CD4-positive, alpha-beta T cell treated with Interleukin-1 beta for 1 hour (primary cell): Measurements from ENCODE around the gene LSMEM2.

Experiments
- DNase-seq, 2 donors: peaks; one replicate each; pipeline ENCODE4 v3.0.0-alpha.2; 2020 to 2022

Gene LSMEM2

DNA sequence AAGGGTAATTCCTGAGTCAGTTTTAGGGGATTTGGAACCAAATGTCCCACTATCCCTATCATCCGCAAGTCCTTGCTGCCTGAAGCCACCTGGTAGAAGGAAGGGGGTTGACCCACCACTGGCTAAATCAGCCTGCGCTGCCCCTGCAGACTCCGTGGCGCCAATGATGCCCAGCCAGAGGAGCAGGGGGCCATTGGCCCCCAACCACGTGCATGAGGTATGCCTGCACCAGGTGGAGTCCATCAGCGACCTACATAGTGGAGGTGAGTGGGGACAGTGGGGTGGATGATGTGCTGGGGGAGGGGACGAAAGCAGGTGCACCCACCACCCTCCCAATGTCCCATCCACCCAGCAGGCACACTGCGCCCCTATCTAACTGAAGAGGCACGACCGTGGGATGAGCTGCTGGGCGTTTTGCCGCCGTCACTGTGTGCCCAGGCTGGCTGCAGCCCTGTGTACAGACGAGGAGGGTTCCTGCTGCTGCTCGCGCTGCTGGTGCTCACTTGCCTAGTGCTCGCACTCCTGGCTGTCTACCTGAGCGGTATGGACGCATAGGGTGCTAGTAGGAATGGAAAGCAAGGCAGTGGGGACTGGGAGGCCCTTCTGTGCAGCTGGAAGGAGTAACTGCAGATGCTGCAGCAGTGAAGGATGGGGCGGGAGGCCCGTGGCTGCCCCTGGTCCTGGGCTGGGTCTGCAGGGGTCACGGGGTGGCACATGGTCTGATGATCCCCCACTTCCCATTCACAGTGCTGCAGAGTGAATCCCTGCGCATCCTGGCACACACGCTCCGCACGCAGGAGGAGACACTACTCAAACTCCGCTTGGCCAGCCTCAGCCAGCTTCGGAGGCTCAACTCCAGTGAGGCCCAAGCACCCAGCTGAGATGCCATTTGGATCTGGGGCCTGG is 7.7 kb downstream of the LSMEM2 start:
- DNase-seq: no peak

DNA sequence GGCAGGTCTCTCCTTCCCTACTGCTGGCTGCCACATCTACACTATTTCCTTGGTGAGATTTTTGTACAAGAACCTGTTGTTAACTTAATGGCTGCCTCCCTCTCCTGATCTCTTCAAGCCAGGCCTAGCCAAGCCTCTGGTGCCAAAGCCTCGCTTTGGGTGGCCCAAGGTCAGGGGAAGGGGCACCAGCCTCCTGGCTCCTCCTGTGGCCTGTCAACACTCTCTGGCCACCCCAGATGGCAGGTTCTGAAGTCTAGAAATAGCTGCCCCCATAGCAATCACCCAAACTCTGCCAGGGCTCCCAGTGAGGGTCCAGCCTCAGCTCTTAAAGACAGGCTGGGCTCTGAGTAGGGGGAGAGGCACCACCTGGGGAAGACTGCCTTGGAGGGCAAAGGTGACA is 8.4 kb downstream of the LSMEM2 start:
- DNase-seq: no peak

DNA sequence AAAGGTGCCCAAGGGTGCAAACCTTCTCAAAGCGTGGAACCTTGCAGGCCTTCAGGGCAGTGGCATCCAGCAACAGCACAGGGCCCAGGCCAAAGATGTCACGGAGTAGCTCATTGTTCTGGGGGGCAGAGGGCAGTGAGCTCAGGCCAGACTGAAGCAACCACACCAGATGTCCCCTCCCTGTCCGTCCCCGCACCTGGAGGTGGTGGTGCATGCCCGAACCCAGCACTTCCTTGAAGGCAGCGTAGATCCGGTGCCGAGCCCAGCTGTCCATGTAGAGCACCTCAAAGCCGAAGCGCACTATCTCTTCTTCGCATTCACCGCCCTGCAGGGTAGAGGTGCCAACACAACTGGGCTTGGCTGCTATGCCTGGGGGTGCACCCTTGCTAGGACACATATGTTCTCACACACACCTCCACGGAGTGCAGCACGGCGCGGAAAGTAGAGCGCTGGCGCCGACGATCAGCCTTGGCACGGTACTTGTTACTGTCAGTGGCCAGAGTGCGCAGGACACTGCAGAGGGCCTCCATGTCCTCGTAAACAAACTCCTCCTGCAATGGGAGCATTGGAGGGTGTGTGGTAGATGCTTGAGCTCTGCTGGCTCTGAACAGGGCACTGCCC is 9.6 kb downstream of the LSMEM2 start:
- no peak for DNase-seq

DNA sequence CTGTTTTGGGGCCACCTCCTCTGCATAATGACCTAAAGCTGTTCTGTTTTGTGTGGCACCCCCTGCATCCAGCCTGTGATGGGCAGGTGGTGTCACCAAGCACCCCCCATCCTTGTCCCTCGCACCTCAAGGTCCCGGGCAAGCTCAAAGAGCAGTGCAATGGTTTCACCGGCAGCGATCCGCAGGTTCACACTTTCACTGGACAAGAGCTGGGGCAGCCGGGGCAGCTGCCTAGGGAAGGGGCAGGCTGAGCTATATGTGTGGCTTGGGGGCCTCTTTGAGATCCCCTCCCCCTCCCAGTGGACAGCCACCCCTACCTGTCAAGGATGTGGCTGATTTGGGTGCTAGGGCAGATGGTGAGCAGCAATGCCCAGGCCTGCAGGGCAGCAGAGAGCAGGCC is 10.2 kb downstream of the LSMEM2 start:
- DNase-seq: no peak

DNA sequence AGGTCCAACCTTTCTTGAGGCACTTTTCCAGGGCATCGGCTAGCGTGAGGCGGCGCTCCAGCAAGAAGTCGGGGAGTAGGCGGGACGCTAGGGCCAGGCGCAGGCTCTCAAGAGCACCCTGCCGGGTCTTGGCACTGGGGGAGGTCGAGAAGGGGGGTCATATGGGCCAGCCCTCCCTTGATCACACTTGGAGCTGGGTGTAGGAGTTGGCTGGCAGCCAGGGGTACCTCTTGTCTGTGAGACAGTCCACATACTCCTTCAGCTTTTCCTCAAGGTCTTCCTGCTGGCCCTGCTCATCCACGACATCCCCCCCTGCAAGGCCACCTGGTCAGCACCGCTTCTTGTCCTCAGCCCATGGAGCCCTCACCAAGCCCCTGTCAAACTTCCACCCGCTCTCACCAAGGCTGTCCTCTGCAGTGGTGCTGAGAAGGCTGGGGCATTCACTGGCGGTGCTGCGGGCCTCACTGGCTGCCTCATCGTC is 11.3 kb downstream of the LSMEM2 start:
- DNase-seq: no peak

DNA sequence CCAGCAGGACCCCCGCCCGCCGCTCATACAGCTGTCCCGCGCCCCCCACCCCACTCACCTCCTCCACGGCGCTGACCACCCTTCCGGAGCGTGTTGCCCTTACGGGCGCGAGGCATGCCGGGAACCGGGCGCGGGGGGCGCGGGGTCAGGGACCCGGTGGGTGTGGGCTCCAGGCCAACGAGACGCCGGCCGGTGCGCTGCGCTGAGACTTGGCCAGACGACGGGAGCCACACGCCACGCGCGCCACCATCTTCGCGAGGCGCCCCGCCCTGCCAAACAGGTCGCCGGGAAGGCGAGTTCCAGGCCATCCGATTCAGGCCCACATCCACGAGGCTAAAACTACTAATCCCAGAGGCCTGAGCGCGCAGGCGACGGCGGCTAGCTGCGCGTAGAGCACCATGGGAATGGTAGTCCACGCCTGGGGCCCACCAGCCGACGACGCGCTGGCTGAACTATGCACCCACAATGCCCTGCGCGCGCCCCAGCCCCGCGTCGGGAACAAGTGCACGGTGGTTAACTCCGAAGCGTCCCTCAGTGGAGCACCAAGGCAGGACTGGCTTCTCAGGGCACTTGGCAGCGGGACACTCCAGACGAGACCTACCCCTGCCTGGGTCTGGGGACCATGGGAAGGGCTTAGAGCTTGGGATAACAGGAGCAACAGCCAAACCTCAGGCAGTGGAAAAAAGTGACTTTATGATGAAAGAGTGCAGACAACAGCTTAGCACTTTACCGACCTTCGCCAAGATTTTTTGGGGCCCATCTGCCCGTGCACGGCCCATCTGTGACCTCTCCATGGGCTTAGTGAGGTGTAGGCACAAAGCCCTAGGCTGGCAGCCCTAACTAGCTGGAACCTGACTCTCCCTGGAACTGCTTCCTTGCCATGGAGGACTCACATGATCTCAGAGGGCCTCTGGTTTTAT is 13.5 kb downstream of the LSMEM2 start, which contains the start of gene IFRD2:
Gene IFRD2 (minus strand): TSS at position 271 of the 920 bp plus-strand sequence. CDS start 155 bp downstream, at position 116.
- peak; percentile 96 to 97 for DNase-seq

DNA sequence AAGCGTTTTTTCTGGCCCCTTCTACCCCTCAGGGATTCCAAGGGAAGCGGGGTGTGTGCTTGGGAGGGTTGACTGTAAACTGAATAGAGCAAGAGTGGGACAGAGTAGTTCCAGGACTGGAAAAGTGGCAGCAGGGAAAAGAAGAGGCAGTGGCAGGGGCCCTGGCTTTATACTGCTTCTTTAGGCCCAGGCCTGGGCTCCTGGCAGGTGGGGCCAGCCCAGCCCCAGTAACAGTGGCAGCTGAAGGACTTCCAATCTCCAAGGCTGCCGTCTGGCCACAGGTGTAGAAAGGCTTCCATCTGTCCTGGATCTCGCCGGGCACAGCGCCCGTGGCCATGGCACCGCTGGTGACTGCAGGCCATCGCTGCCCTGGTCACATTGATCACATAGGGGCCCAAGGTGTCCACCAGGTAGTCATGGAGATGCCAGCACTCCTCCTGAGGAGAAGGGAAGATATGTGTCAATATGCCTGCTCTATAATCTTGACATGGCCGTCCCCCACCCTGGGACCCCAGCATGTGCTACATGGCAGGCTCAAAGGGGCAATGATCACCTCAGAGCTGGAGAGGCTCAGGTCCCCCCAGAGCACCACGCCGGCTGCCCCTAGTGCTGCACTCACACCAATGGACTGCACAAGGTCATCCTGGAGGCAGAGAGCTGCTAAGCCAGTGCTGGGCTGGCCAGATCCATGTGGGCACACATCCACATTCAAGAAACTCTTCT is 14.4 kb downstream of the LSMEM2 start:
- DNase-seq: no peak

DNA sequence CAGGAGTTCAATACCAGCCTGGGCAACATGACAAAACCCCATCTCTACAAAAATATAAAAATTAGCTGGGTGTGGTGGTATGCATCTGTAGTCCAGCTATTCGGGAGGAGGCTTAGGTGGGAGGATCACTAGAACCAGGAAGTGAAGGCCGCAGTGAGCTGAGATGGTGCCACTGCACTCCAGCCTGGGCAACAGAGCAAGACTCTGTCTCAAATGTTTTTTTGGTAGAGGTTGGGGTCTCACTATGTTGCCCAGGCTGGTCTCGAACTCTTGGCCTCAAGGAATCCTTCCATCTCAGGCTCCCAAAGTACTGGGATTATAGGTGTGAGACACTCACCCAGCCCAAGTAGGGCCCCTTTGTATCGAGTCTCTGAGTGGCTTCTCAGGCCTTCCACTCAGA is 15.2 kb downstream of the LSMEM2 start:
- DNase-seq: no peak

DNA sequence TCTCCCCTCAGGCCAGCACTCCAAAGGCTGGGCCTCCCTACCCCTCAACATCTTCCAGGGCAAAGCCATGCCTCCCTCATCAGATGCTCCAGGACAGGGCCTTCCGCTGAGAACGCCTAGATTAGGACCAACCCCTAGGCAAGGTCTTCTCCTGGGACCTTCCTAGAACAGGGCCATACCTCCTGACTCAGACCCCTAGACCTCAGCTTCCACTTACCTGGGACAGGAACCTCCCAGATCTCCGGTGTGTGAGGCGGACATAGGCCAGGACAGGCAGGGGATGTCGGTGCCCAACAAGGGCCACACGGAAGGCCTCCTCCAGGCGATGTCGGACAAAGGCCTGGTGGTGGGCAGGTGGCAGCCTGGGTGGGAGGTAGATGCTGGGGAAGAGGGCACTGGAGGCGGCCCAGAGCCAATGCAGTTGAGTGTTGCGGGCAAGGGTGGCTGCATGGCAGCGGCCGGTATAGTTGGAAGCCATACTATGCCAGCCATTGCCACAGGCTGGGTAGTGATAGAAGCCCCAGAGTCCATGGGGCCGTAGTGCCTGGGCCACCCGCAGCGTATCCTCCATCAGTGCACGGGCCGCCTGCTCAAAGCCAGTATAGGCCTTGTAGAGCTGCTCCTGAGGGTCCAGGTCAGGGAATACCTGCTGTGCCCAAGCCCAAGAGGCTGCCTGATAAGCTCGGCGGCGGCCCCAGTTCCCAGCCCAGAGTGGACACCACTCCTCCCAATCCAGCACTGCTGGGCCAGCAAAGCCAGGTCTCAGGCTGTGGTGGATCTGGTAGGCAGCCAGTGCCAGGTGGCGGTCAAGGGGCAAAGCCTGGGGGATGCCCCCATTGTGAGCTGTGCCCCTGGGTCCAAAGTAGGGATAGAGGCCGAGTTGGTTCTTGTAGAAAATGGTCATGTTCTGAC is 15.9 kb downstream of the LSMEM2 start:
- no peak for DNase-seq

DNA sequence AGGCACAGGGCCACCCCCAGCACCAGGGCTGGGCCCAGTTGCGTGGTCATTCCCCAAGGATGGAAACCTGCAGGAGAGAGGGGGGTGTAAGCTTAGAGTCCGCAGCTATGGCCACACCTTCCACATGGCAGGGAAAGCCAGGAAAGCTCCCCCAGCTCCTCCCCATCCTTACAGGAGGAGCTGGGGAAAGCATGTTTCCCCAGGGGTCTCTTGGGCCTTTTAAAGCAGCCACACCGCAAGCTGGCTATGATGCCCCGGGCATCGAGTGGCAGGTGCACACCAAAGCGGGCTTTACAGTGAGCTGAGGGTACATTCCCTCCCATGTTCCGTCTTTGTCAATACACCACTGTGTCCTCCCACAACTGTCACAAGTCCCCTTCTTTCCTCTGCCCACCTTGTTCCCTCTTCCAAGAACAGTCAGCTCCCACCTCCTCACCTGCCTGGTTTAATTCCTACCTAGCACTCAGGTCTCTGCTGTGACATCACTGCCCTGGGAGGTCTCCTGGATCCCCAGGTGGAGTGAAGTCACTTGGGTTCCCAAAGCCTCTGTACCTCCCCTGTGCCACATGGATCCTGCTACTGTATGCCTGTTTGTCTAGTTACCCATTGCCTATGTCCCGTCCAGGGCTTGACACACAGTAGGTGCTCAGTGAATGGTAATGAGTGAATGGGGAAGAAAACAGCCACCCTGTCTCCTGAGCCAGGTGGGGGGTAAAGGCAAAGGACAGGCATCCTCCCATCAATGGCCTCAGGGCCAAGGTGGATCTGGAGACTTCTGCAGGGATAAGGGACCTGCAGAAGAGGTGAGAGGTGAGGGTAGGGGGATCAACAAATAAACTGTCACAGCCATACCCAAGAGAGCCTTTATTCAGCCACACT is 16.9 kb downstream of the LSMEM2 start:
- DNase-seq: no peak

DNA sequence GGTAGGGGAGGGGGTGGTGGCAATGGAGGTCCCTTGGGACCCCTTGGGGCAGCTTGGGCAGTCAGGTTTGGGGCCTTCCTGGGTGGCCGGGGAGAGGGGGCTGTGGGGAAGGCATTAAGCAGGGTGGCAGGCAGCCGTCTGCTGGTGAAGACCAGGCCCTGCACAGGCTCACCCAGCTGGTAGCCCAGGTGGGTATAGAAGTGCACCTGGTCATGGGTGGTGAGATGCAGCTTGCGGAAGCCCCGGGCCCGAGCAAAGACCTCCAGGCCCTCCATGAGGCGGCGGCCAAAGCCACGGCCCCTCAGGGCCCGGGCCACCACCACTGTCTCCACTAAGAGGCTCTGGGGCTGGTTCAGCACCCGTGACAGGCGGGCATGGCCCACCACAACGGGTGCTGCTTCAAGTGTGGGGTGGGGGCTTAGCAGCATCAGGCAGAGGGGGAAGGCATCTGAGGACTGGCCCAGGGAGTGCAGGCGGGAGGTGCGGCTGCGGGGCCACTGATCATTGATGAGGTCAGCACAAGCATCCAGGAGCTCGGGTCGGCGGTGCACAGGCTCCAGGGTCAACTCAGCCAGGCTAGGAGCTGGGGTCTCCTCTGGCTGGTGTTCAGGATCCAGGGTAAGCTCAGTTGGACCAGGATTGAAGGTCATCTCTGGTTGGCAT is 18.0 kb downstream of the LSMEM2 start:
- DNase-seq: no peak

DNA sequence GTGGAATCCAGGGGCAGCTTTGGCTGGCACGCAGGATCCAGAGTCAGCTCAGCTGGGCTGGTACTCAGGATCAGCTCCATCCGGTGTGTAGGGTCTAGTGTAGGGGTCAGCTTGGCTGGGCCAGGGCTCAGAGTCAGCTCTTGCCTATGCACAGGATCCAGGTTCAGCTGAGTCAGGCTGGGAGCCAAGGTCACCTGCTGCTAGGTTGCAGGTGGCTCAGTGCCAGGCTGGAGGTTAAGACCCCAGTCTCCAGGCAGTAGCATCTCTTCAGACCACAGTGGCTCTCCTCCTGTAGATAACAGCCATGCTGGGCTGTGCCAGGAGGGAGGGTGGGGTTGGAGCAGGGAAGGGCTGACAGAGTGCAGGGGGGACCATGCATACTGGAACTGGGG is 18.5 kb downstream of the LSMEM2 start:
- no peak for DNase-seq

DNA sequence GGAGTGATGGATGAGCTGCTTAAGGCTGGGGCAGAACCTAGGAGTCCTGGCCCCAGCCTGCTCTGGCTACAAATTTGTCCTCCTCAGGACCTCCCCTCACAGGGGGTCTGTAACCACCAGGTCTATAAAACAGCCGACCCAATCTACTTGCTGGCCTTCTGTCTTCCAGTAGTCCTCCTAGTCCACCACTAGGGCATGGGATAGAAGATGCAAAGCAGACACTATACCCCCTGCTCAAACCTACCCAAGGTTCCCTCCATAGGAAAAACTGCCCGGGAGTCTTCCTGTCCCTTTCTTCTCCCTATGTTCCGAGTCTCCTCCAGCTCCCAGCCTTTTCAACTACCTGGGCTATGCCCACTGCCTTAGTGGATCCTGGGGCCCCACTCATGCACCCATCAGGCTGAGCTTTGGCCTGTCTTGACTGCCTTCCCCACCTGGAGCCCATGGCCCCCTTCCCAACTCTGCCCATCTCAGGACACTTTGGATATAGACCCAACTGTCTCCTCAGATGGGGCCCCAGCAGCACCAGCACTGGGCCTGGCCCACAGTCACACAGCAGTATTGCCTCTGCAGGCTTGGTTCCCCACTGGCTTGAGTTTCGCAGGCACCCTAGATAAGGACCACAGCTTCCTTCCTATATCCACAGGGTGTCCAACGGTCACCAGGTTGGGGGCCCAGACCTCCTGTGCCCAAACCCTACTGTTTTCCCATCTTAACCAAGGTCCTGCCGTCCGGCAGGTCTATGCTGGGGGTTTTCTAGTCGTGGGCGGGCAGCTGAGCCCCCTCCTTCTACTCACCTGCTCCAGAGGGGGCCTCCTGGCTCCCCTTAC is 19.2 kb downstream of the LSMEM2 start:
- DNase-seq: no peak

DNA sequence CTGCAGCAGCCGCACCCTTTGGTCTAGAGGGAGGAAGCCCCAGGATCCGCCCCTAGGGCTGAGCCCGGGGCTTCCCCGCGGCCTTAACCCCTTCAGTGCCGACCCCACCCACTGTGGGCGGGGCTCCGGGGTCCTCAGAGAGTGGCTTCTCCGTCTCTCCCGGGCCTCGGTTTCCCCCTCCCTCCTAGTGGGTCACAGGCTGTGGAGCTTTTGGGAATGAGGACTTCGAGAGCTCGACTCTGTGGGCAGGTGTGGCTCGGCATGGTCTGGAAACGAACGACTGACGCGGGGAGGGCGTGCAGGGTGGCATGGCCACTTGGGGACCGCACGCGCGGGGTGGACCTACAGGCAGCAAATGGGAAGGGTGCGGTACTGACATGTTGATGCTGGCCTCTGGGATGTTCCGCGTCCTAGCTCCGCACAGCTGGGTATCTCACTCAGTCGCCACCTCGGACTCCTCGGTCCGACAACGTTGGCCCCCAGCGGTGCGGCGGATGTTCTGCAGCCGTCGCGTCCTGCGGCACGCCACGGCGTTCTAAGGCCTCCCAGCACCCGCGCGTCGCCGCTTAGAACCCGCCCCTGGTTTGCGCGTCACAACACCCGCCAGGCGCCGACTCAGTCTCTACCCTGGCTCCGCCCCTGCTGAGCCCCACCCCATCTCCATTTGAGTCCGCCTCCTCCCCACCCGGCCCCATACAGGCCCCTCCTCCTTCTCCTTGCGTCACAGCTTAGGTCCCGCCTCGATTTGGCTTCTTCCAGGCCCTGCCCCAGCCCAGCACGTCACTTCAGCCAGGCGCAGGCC is 20.1 kb downstream of the LSMEM2 start, which contains the start of the genes HYAL3 and NAA80:
Gene HYAL3 (minus strand): TSS at position 570 of the 802 bp plus-strand sequence. CDS start 3,803 bp downstream, outside the sequence.
Gene NAA80 (minus strand): TSS at position 570 of the 802 bp plus-strand sequence. CDS start 1,942 bp downstream, outside the sequence.
- peak; percentile 99 to 100 for DNase-seq

DNA sequence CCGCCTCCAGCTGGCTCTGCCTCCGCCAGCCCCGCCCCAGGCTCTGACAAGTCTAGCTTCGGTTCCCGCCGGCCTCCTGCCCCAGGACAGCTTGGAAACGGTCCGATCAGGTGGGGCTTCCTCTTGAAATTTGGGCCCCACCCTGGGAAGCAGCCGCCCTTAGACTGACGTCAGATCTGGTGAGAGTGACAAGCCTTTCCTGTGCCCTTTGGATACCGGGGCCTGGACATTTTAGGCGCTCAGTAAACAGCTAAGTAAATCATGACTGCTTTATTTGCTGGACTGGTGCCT is 20.7 kb downstream of the LSMEM2 start:
- DNase-seq: no peak

DNA sequence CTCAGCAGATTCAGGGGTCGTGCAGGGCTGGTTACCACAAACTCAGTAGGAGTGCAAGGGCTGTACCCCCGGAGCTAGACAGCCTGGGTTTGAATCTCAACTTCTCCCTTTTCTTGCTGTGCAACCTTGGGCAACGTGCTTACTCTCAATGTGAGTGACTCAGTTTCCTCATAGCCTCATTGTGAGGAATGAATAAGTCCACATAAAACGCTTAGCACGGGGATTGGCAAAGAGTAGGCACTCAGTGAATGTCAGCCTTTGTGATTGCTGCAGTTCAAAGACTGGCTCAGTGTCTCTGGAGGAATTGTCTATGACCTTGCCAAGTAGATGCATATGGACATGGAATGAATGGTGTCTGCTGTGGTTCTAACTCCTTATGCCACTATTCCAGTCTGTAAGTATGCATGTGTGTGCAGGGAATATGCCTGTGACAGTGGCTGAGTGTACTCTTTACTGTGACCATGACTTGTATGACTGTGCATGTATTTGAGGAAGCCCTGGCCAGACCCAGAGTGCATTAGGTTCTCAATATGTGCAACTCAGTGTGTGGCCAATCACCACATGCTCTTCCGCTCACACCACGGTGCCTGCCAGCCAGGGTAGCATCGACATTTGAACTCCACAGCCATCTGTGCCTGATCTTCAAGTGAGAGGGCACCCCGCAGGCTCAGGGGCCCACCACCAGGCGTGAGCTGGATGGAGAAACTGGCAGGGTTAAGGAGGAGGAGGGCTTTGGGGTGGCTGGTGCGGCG is 21.2 kb downstream of the LSMEM2 start:
- DNase-seq: peak in 1 of 2 donors; percentile 66
